Vagina (tissue), 2 donors: ENCODE results near the gene RIPOR3. TPM values are rescaled to one million over a fixed set of nuclear protein-coding genes. Genes with fewer than 3 reads are reported as not detected.

Source experiments
- DNase-seq, 2 donors: peaks; one replicate each; pipeline ENCODE4 v3.0.0-alpha.2; 2017; ENCODE audit errors: extremely low spot score in 2 of 2
- H3K27ac ChIP-seq: fragments of 200-600 bp; sonication (generic); one replicate; pipeline ENCODE4 v1.5.1; 2019
- H3K27me3 ChIP-seq: fragments of 200-600 bp; sonication (generic); one replicate; pipeline ENCODE4 v1.5.1; 2019
- H3K36me3 ChIP-seq, 2 donors: fragments of 200-600 bp; sonication (generic); one replicate each; pipeline ENCODE4 v1.5.1; 2017 to 2019
- H3K4me1 ChIP-seq: fragments of 200-600 bp; sonication (generic); one replicate; pipeline ENCODE4 v1.5.1; 2019
- H3K4me3 ChIP-seq, 2 donors: fragments of 200-600 bp; sonication (generic); 1 replicate in 1 of 2; 2 replicates in 1 of 2; pipeline ENCODE4 v1.5.1; 2016 to 2019
- H3K9me3 ChIP-seq: fragments of 200-600 bp; sonication (generic); one replicate; pipeline ENCODE4 v1.5.1; 2019
- CTCF ChIP-seq, 3 experiments: fragments of 450-650 bp in 2 of 3; fragments of 200-600 bp in 1 of 3; sonication (generic) in 1 of 3; IDR thresholded peaks; one replicate each; pipeline ENCODE4 v1.5.1; 2017 to 2019; ENCODE audit warnings: antibody characterized with exemption in 3 of 3, mild to moderate bottlenecking in 2 of 3, moderate library complexity in 2 of 3
- POLR2A ChIP-seq, 2 donors: fragments of 450-650 bp; IDR thresholded peaks; one replicate each; pipeline ENCODE4 v1.6.1; 2017; ENCODE audit warnings: antibody characterized with exemption in 2 of 2, mild to moderate bottlenecking in 2 of 2, moderate library complexity in 2 of 2
- POLR2AphosphoS5 ChIP-seq, 2 donors: sonication (generic); formaldehyde crosslinking; IDR thresholded peaks; one replicate each; pipeline ENCODE4 v1.9.0; 2017; ENCODE audit warnings: antibody characterized with exemption in 2 of 2, mild to moderate bottlenecking in 2 of 2, low read depth in 1 of 2; ENCODE audit not compliant: insufficient read depth in 1 of 2
- intact Hi-C: fragments of 100-400 bp; cut with DNase I; formaldehyde crosslinking; loops from one replicate; pipeline ENCODE4 v1.15.1; 2023
- total RNA-seq: library from RNA; depleted of rRNA; stranded (reverse); fragments of >200 nt; gene quantifications from one replicate; pipeline ENCODE4 v1.2.3, GENCODE V29; 2016

Gene RIPOR3
- total RNA-seq, 1 donor from 2014 or later: 38.1 TPM

GRCh38 chr20:50633361-50633760 lies 58.0 kb downstream of the RIPOR3 start:
- no peaks in the 10 kb centered on the region for H3K36me3 ChIP-seq
- no peaks in the 10 kb centered on the region for H3K27me3 ChIP-seq
- DNase-seq: no peak
- H3K4me1 ChIP-seq: peaks cover 40% of the 10 kb centered on the region
- H3K9me3 ChIP-seq: no peaks in the 10 kb centered on the region
- H3K4me3 ChIP-seq: no peak overlapping the region
- intact Hi-C loops: no loop called here
- no peak overlapping the region for H3K27ac ChIP-seq
- no peak for TF ChIP-seq POLR2A (IDR thresholded peaks at IDR 0.05)
- TF ChIP-seq CTCF (IDR thresholded peaks at IDR 0.05): no peak
- no peak for TF ChIP-seq POLR2AphosphoS5 (IDR thresholded peaks at IDR 0.05; ENCODE audit: insufficient read depth in 1 of 2, low read depth in 1 of 2)

- no peak for TF ChIP-seq POLR2A (IDR thresholded peaks at IDR 0.05)
- TF ChIP-seq POLR2AphosphoS5 (IDR thresholded peaks at IDR 0.05; ENCODE audit: insufficient read depth in 1 of 2, low read depth in 1 of 2): no peak
- TF ChIP-seq CTCF (IDR thresholded peaks at IDR 0.05): no peak
- H3K36me3 ChIP-seq: no peaks in the 10 kb centered on the region
- H3K4me3 ChIP-seq: no peak overlapping the region
- H3K27ac ChIP-seq: no peak overlapping the region
- intact Hi-C loops: no loop called here
- H3K27me3 ChIP-seq: no peaks in the 10 kb centered on the region
- no peaks in the 10 kb centered on the region for H3K9me3 ChIP-seq
- peaks cover 33% of the 10 kb centered on the region for H3K4me1 ChIP-seq
- DNase-seq: no peak
Measured at GRCh38 chr20:50632701-50633100, 58.6 kb downstream of the RIPOR3 start.

- TF ChIP-seq CTCF (IDR thresholded peaks at IDR 0.05): no peak
- TF ChIP-seq POLR2A (IDR thresholded peaks at IDR 0.05): no peak
- no peak for DNase-seq
- no peaks in the 10 kb centered on the region for H3K27me3 ChIP-seq
- no peak overlapping the region for H3K4me3 ChIP-seq
- intact Hi-C loops: no loop called here
- H3K27ac ChIP-seq: no peak overlapping the region
- H3K36me3 ChIP-seq: no peaks in the 10 kb centered on the region
- H3K4me1 ChIP-seq: peaks cover 29% of the 10 kb centered on the region
- H3K9me3 ChIP-seq: no peaks in the 10 kb centered on the region
Measured at GRCh38 chr20:50632236-50632635, 59.1 kb downstream of the RIPOR3 start.

GRCh38 chr20:50630578-50631263 lies 60.6 kb downstream of the RIPOR3 start:
- H3K27ac ChIP-seq: no peak overlapping the region
- intact Hi-C loops: no loop called here
- peaks cover 25% of the 10 kb centered on the region for H3K4me1 ChIP-seq
- no peaks in the 10 kb centered on the region for H3K27me3 ChIP-seq
- H3K9me3 ChIP-seq: no peaks in the 10 kb centered on the region
- TF ChIP-seq POLR2AphosphoS5 (IDR thresholded peaks at IDR 0.05; ENCODE audit: insufficient read depth in 1 of 2, low read depth in 1 of 2) (no peak), CTCF (IDR thresholded peaks at IDR 0.05) (no peak), POLR2A (IDR thresholded peaks at IDR 0.05) (no peak)
- no peak overlapping the region for H3K4me3 ChIP-seq
- no peak for DNase-seq
- H3K36me3 ChIP-seq: no peaks in the 10 kb centered on the region

GRCh38 chr20:50629670-50630045 lies 61.7 kb downstream of the RIPOR3 start:
- no peaks in the 10 kb centered on the region for H3K9me3 ChIP-seq
- no peaks in the 10 kb centered on the region for H3K27me3 ChIP-seq
- intact Hi-C loops: loop anchor here (10.0 kb wide), 1 partner anchor 85 kb away; no protein-coding TSS in a partner anchor
- TF ChIP-seq POLR2AphosphoS5 (IDR thresholded peaks at IDR 0.05; ENCODE audit: insufficient read depth in 1 of 2, low read depth in 1 of 2): no peak
- no peak for TF ChIP-seq CTCF (IDR thresholded peaks at IDR 0.05)
- no peak for TF ChIP-seq POLR2A (IDR thresholded peaks at IDR 0.05)
- H3K4me1 ChIP-seq: peaks cover 24% of the 10 kb centered on the region
- H3K27ac ChIP-seq: peak overlapping the region; percentile 1
- no peak for DNase-seq
- H3K4me3 ChIP-seq: no peak overlapping the region
- no peaks in the 10 kb centered on the region for H3K36me3 ChIP-seq
